ENCODE results near the gene LSM12. TPM values are rescaled to one million over a fixed set of nuclear protein-coding genes. Genes with fewer than 3 reads are reported as not detected.

Gene LSM12
- total RNA-seq, 4 donors from 2014 or later, result 27.3 to 44.3 (median 36.9) TPM

GRCh38 chr17:44109312-44109630 lies 42.8 kb upstream of the LSM12 start:
- intact Hi-C loops (cut with DNase I), result no loop called here
- 33% methylated on average over 1 of the region's 4 CpGs; no CpG with 5 or more reads in 1 of the 2 donors for WGBS, 2 donors

GRCh38 chr17:44108440-44109311 lies 42.2 kb upstream of the LSM12 start:
- H3K9me3 ChIP-seq, result no peaks in the 10 kb centered on the region
- WGBS, 2 donors, result 48 to 52% methylated on average over 13 to 16 of the region's 16 CpGs
- DNase-seq, result no peak
- H3K4me3 ChIP-seq, result peak overlapping the region in 3 of 4 donors; percentile 8 to 45 (median 43)
- H3K36me3 ChIP-seq, result peaks cover 0 to 29% (median 0%) of the 10 kb centered on the region in 3 donors
- H3K27me3 ChIP-seq, result no peaks in the 10 kb centered on the region
- TF ChIP-seq POLR2A (IDR thresholded peaks at IDR 0.05) (no peak), CTCF (IDR thresholded peaks at IDR 0.05) (no peak)
- peak overlapping the region; percentile 82 to 93 (median 88) for H3K27ac ChIP-seq
- intact Hi-C loops (cut with DNase I), result no loop called here
- peaks cover 60 to 99% (median 76%) of the 10 kb centered on the region in 3 donors for H3K4me1 ChIP-seq

More at GRCh38 chr17:44109312-44109630, 42.8 kb upstream of the LSM12 start:
- Histone ChIP-seq H3K36me3 (peaks cover 0 to 32% (median under 1%) of the 10 kb centered on the region in 3 donors), H3K4me1 (peaks cover 65 to 99% (median 76%) of the 10 kb centered on the region in 3 donors), H3K27me3 (no peaks in the 10 kb centered on the region), H3K4me3 (peak overlapping the region in 3 of 4 donors; percentile 8 to 45 (median 43)), H3K27ac (peak overlapping the region; percentile 82 to 93 (median 88)), H3K9me3 (no peaks in the 10 kb centered on the region)
- no peak for TF ChIP-seq CTCF (IDR thresholded peaks at IDR 0.05)
- TF ChIP-seq POLR2A (IDR thresholded peaks at IDR 0.05), result no peak
- no peak for DNase-seq

- Histone ChIP-seq H3K9me3 (no peaks in the 10 kb centered on the region), H3K27me3 (no peaks in the 10 kb centered on the region), H3K4me1 (peaks cover 42 to 99% (median 66%) of the 10 kb centered on the region in 3 donors), H3K27ac (peak overlapping the region in 2 of 4 donors; percentile 87 to 90), H3K36me3 (peaks cover 0 to 36% (median 0%) of the 10 kb centered on the region in 3 donors), H3K4me3 (no peak overlapping the region)
- no peak for TF ChIP-seq CTCF (IDR thresholded peaks at IDR 0.05)
- TF ChIP-seq POLR2A (IDR thresholded peaks at IDR 0.05), result no peak
- WGBS, 2 donors, result 89 to 98% methylated on average over 4 of the region's 4 CpGs
- DNase-seq, result no peak
- intact Hi-C loops (cut with DNase I), result no loop called here
Observed at GRCh38 chr17:44106801-44107200, 40.3 kb upstream of the LSM12 start.

GRCh38 chr17:44105941-44106340 lies 39.5 kb upstream of the LSM12 start:
- Histone ChIP-seq H3K4me3 (no peak overlapping the region), H3K4me1 (peaks cover 34 to 99% (median 57%) of the 10 kb centered on the region in 3 donors), H3K36me3 (peaks cover 0 to 39% (median 0%) of the 10 kb centered on the region in 3 donors), H3K27ac (peak overlapping the region in 1 of 4 donors; percentile 1), H3K27me3 (no peaks in the 10 kb centered on the region), H3K9me3 (no peaks in the 10 kb centered on the region)
- DNase-seq, result no peak
- WGBS, 2 donors, result 63 to 100% methylated on average over 1 to 3 of the region's 3 CpGs
- TF ChIP-seq CTCF (IDR thresholded peaks at IDR 0.05), result no peak
- TF ChIP-seq POLR2A (IDR thresholded peaks at IDR 0.05), result no peak
- intact Hi-C loops (cut with DNase I), result no loop called here

- 82 to 100% methylated on average over 1 to 3 of the region's 3 CpGs for WGBS, 2 donors
- TF ChIP-seq CTCF (IDR thresholded peaks at IDR 0.05) (no peak), POLR2A (IDR thresholded peaks at IDR 0.05) (no peak)
- Histone ChIP-seq H3K36me3 (peaks cover 0 to 39% (median 0%) of the 10 kb centered on the region in 3 donors), H3K9me3 (no peaks in the 10 kb centered on the region), H3K4me3 (no peak overlapping the region), H3K27me3 (no peaks in the 10 kb centered on the region), H3K27ac (peak overlapping the region in 3 of 4 donors; percentile 1 to 32 (median 14)), H3K4me1 (peaks cover 29 to 99% (median 52%) of the 10 kb centered on the region in 3 donors)
- DNase-seq, result no peak
- intact Hi-C loops (cut with DNase I), result no loop called here
Observed at GRCh38 chr17:44105483-44105882, 39.0 kb upstream of the LSM12 start.
